Neural progenitor cell (in vitro differentiated cells): ENCODE measurements around the gene RGS8.

Experiments used
- EZH2 ChIP-seq: fragments of 200-600 bp; sonication (generic); IDR thresholded peaks from 2 replicates; pipeline ENCODE4 v1.6.1; 2017; ENCODE audit warnings: antibody characterized with exemption, mild to moderate bottlenecking, moderate library complexity
- TF ChIP-seq, protein P1 (sequence below): fragments of 200-600 bp; sonication (generic); IDR thresholded peaks from 2 replicates; pipeline ENCODE4 v1.5.1; 2017; ENCODE audit warnings: antibody characterized with exemption, mild to moderate bottlenecking

DNA sequence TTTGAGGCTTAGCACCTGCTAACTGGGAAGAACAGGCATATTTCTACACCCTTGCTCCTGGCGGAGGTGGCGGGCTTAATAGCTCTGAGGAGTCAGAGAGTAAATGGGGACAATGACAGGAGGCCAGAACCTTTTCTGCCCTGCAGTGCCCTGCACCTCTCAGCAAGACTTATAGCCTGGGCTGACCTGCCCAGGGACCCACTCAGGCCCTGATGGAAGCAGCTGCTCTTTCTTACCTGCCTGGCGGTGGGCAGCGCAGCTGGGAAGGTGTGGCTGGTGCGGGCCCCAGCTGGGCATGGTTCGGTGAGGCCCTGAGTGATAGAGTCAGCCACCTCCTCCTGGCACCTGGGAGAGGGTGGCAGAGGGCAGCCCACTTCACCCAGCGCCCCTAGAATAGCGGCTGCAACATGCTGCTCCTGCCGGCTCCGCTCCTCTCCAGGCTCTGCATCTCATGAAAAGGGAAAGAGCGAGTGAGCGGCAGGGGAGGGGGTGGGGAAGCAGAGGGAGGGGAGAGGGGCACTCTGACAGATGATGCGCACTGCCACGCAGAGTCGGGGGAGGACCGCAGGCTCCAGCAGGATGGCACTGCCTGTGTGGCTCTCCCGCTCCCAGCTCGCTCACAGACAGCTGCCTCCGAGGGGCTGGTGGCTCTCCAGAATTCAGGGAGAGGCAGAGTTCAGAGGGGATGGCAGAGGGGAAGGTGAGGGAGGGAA lies at the start of gene RGS8:
- TF ChIP-seq, protein P1, sequence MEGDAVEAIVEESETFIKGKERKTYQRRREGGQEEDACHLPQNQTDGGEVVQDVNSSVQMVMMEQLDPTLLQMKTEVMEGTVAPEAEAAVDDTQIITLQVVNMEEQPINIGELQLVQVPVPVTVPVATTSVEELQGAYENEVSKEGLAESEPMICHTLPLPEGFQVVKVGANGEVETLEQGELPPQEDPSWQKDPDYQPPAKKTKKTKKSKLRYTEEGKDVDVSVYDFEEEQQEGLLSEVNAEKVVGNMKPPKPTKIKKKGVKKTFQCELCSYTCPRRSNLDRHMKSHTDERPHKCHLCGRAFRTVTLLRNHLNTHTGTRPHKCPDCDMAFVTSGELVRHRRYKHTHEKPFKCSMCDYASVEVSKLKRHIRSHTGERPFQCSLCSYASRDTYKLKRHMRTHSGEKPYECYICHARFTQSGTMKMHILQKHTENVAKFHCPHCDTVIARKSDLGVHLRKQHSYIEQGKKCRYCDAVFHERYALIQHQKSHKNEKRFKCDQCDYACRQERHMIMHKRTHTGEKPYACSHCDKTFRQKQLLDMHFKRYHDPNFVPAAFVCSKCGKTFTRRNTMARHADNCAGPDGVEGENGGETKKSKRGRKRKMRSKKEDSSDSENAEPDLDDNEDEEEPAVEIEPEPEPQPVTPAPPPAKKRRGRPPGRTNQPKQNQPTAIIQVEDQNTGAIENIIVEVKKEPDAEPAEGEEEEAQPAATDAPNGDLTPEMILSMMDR, result no peak
- no peak for TF ChIP-seq EZH2
